ENCODE data around the gene ARL5B. TPM values are rescaled to one million over a fixed set of nuclear protein-coding genes. Genes with fewer than 3 reads are reported as not detected.

Gene ARL5B
- total RNA-seq, 1 donor from 2014 or later, result 44.9 TPM

- Mint-ChIP-seq H3K27ac (no peak overlapping the region), H3K4me3 (no peak overlapping the region), H3K9me3 (no peaks in the 10 kb centered on the region), H3K36me3 (peaks cover 4% of the 10 kb centered on the region), H3K27me3 (ENCODE audit: low read depth) (no peaks in the 10 kb centered on the region), H3K4me1 (peaks cover 30% of the 10 kb centered on the region)
- TF ChIP-seq CTCF (IDR thresholded peaks at IDR 0.05; ENCODE audit: unreplicated experiment), result no peak
- no peak for DNase-seq (ENCODE audit: low spot score in 2 of 2, unreplicated experiment in 2 of 2)
These were observed 26.3 kb downstream of the ARL5B start for GRCh38 chr10:18685555-18685954.

GRCh38 chr10:18687195-18687594 is 28.0 kb downstream of the ARL5B start:
- no peaks in the 10 kb centered on the region for H3K9me3 Mint-ChIP-seq
- peaks cover 4% of the 10 kb centered on the region for H3K36me3 Mint-ChIP-seq
- no peak for TF ChIP-seq CTCF (IDR thresholded peaks at IDR 0.05; ENCODE audit: unreplicated experiment)
- no peak overlapping the region for H3K4me3 Mint-ChIP-seq
- peaks cover 17% of the 10 kb centered on the region for H3K4me1 Mint-ChIP-seq
- no peak overlapping the region for H3K27ac Mint-ChIP-seq
- no peak for DNase-seq (ENCODE audit: low spot score in 2 of 2, unreplicated experiment in 2 of 2)
- no peaks in the 10 kb centered on the region for H3K27me3 Mint-ChIP-seq (ENCODE audit: low read depth)

- H3K27me3 Mint-ChIP-seq (ENCODE audit: low read depth), result no peaks in the 10 kb centered on the region
- H3K36me3 Mint-ChIP-seq, result peaks cover 4% of the 10 kb centered on the region
- H3K9me3 Mint-ChIP-seq, result no peaks in the 10 kb centered on the region
- no peak overlapping the region for H3K27ac Mint-ChIP-seq
- H3K4me3 Mint-ChIP-seq, result no peak overlapping the region
- peaks cover 12% of the 10 kb centered on the region for H3K4me1 Mint-ChIP-seq
- no peak for TF ChIP-seq CTCF (IDR thresholded peaks at IDR 0.05; ENCODE audit: unreplicated experiment)
- no peak for DNase-seq (ENCODE audit: low spot score in 2 of 2, unreplicated experiment in 2 of 2)
These were observed 28.5 kb downstream of the ARL5B start for GRCh38 chr10:18687706-18688105.

- no peaks in the 10 kb centered on the region for H3K27me3 Mint-ChIP-seq (ENCODE audit: low read depth)
- H3K4me1 Mint-ChIP-seq, result peaks cover 7% of the 10 kb centered on the region
- no peaks in the 10 kb centered on the region for H3K36me3 Mint-ChIP-seq
- no peak for TF ChIP-seq CTCF (IDR thresholded peaks at IDR 0.05; ENCODE audit: unreplicated experiment)
- no peaks in the 10 kb centered on the region for H3K9me3 Mint-ChIP-seq
- H3K4me3 Mint-ChIP-seq, result no peak overlapping the region
- H3K27ac Mint-ChIP-seq, result no peak overlapping the region
- no peak for DNase-seq (ENCODE audit: low spot score in 2 of 2, unreplicated experiment in 2 of 2)
These were observed 30.3 kb downstream of the ARL5B start for GRCh38 chr10:18689498-18689897.

- no peak for DNase-seq (ENCODE audit: low spot score in 2 of 2, unreplicated experiment in 2 of 2)
- H3K4me3 Mint-ChIP-seq, result no peak overlapping the region
- H3K36me3 Mint-ChIP-seq, result no peaks in the 10 kb centered on the region
- H3K9me3 Mint-ChIP-seq, result no peaks in the 10 kb centered on the region
- peaks cover 7% of the 10 kb centered on the region for H3K4me1 Mint-ChIP-seq
- H3K27ac Mint-ChIP-seq, result no peak overlapping the region
- no peak for TF ChIP-seq CTCF (IDR thresholded peaks at IDR 0.05; ENCODE audit: unreplicated experiment)
- no peaks in the 10 kb centered on the region for H3K27me3 Mint-ChIP-seq (ENCODE audit: low read depth)
These were observed 31.3 kb downstream of the ARL5B start for GRCh38 chr10:18690541-18690940.
